Iris pigment epithelial cell (primary cell): ENCODE data around the gene ACE.
A peak's percentile ranks its signal among the peaks of the same experiment; 100 is the strongest.

Source experiments
- DNase-seq: peaks from one replicate; pipeline ENCODE4 v3.0.0-alpha.2; 2011; ENCODE audit warnings: low read depth

ACE gene

DNA sequence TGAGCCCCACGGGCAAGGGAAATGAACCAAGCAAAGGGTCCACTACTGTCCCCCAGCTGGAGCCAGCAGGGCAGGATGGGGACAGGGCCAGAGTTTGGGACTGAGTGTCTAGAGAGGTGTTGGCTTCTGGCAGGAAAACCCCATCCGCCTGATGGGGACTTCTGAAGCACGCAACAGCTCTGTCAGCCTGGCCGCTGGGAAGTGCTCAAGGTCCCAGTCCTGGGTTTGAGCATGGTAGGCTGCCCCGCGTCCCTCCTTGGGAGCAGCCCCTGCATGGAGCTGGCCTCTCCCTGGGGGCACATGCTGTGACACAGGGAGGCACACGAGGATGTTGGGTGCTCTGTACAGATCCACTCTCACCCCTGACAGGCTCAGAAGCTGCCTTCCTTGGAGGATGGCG, 14.6 kb downstream of the ACE start:
- no peak for DNase-seq

DNA sequence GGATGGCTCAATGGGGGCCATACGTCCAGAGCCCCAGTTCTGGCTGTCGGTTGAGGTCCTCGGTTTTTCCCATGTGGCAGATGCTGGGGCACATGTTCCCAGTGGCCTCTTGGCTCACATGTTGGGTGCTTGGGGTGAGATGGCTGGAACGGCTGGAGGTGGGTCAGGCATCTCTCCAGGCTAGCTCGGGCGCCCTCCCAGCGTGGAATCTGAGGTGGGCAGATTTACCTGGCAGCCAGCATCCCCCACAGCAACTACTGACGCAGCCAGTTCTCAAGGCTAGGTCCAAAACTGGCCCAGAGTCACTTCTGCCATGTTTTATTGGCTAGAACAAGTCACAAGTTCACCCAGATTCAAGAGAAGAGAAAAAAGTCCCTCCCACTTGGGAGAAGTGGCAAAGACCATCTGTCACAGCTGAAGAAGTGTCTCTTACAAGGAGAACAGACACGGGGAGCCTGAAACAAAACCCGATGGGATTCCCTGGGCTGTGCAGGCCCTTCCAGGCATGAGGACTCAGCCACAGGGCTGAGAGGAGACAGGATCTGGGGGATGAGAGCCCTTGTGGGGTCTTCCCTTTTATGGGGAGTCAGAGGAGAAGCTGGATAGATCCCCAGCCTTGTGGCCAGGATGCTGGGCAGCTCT, 15.2 kb downstream of the ACE start:
- no peak for DNase-seq

DNA sequence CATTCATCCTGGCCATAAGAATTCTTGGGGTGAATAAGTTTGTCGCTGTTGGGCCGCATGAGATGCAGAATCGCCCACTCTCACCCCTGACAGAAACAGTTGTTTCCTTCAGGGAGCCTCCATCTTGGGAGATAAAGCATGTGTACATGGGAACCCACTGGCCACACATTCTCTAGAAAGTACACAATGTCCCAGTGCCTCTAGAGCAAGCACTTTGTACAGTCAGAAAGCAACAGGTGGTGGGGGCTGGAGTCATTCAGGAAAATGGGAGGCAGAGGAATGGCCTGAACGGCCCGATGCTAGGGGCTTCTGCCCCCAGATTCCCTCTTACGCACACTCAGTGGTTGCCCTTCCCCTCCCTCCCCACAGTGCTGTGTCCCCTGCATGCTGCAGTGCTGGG, 16.1 kb downstream of the ACE start:
- no peak for DNase-seq

DNA sequence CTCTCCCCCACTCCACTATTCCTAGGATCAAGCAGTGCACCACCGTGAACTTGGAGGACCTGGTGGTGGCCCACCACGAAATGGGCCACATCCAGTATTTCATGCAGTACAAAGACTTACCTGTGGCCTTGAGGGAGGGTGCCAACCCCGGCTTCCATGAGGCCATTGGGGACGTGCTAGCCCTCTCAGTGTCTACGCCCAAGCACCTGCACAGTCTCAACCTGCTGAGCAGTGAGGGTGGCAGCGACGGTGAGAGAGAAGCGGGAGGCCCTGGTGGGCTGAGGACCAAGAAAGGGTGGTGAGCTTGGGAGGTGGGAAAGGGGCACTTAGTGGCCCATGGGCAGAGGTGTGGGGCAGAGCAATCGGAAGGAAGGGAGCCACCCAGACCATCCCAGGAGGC, 16.6 kb downstream of the ACE start:
- no peak for DNase-seq

DNA sequence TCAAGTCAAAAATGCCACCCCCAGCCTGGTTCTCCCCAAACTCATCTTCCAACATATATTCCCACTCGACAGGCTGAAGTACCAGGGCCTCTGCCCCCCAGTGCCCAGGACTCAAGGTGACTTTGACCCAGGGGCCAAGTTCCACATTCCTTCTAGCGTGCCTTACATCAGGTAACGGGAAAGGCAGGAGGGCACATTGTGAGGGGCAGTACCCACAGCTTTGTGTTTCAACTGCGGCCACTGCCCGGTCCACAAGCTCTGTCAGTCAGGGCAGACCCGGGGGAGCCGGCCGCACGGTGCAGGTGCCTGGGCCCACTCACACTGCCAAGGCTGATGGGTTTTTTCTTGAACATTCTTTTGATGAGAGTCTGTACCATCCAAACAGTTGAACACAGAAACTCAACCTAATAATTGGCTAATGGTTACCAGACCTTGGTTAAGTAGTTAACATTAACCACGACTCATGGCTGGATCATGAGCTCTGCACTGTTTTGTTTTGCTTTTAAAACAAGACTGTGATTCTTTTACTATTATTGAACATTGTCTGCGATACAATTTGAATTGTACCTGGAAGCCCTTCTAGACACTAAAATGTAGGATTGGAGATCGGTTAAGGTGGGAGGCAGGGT, 17.6 kb downstream of the ACE start:
- no peak for DNase-seq

DNA sequence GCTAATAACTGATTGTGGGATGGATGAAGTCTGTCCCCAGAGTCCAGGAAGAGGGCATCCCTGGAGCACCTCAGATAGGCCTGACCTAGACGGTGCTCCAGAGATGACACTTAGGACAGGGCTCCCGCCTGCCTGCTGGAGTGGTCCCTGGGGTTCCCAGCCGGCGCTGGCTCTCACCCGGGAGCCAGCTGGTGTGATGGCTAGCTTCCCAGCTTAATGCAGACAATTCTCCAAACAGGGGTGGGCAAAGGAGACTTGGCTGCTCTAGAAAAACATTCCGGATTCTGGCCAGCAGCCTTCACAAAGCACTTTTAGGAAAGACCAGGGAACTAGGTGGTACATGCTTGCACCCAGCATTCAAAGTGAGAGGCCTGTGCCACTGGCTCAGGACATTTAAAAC, 18.6 kb downstream of the ACE start:
- DNase-seq: no peak

DNA sequence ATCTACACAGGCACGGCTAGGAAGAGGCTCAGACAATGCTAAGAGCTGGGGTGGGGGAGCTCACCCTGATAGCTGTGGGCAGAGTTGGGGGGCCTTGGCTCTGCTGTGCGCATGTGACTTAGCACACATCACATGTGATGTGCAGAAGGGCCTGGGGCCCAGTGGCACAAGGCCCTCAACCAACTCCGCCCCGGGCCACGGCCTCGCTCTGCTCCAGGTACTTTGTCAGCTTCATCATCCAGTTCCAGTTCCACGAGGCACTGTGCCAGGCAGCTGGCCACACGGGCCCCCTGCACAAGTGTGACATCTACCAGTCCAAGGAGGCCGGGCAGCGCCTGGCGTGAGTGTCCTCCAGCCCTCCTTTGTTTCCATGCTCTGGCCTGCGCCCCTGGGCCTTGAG, 19.3 kb downstream of the ACE start:
- DNase-seq: no peak

DNA sequence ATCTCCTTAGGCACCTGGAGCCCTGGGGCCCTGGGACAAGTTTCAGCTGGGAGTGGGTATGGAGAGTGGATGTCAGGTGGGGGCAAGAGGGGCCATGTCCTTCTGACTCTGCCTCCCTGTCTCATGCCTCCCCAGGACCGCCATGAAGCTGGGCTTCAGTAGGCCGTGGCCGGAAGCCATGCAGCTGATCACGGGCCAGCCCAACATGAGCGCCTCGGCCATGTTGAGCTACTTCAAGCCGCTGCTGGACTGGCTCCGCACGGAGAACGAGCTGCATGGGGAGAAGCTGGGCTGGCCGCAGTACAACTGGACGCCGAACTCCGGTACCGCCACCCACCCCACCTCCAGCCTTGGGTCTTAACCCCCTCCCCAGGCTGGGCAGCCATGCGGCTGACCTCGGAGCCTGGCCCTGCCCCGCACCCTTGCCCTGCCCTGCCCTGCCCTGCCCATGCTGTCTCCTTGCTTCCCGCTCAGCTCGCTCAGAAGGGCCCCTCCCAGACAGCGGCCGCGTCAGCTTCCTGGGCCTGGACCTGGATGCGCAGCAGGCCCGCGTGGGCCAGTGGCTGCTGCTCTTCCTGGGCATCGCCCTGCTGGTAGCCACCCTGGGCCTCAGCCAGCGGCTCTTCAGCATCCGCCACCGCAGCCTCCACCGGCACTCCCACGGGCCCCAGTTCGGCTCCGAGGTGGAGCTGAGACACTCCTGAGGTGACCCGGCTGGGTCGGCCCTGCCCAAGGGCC, 20.0 kb downstream of the ACE start:
- no peak for DNase-seq

DNA sequence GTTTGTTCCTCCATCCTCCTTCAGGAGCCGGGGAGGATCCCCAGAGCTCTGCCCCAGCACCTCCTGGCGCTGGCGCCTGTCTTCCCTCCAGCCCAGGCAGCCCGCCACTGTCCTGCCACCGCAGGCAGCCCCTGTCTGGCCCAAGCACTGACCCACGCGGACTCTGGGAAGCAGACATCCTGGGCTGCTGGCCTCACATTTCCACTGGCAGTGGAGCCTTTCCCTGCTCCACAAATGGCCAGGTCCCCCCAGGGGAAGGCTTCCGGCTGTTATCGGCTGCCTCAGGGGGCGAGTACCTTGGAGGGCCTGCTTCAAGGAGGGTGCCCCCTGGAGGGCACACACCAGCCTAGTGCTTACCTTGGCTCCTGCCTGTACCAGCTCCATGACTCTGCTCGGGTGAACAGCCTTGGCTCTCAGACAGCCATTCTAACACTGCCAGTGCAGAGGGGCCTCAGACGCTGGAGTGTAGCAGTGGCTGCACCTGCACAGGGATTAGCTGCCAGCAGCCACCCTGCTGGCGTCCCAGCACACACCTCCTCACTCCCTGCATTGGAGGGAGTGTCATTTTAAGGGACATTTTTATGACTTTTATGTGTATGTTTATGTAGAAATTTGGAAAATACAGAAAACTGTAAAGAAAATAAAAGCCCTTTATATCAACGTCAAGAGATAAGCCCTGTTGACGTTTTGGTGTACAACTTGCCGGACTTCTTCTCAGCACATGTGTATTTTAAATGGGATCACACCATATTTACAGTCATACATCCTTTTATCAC, 21.0 kb downstream of the ACE start:
- DNase-seq: peak; percentile 19

DNA sequence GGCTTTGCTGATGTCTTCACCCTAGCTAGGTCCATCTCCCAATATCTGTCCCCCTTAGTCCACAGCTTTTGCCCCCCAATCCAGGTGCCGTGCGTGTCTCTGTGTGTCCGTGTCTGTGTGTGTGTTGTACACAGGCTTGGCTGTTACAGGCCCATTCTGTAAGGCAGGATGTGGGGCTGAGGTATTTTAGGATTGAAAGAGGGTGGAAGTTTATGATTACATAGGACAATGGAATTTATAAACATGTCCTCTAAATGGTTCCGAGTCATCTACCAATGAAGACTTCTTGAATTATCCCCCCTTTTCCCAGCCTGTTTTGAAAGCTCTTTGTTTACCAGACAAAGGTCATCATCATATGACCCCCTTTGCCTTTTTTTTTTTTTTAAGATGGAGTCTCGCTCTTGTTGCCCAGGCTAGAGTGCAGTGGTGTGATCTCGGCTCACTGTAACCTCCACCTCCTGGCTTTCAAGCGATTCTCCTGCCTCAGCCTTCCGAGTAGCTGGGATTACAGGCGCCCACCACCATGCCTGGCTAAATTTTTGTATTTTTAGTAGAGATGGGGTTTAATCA, 21.9 kb downstream of the ACE start:
- DNase-seq: peak; percentile 81

DNA sequence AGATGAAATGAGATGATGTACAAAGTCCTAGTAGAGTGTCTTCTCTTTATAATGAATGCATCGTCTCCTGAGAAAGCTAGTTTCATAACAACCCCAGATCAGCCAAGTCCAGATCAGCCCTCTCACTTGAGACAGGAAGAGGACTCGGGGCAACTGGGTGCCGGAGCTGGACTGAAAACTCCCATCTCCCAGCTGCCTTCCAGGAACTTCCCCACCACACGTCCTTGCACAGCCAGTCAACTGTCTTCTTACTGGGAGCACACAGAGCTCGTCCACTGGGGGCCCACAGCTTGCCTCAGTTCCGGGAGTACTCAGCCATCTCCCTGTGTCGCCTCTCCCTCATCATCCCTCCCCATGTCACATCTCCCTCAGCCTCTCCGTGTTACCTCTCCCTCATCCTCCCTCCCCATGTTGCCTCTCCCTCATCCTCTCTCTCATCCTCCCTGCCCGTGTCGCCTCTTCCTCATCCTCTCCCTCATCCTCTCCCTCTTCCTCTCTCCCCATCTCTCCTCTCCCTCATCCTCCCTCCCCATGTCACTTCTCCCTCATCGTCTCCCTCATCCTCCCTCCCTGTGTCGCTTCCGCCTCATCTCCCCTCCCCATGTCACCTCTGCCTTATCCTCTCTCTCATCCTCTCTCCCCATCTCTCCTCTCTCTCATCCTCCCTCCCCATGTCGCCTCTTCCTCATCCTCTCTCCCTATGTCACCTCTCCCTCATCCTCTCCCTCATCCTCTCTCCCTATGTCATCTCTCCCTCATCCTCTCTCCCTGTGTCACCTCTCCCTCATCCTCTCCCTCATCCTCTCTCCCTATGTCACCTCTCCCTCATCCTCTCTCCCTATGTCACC, 23.9 kb downstream of the ACE start:
- no peak for DNase-seq

DNA sequence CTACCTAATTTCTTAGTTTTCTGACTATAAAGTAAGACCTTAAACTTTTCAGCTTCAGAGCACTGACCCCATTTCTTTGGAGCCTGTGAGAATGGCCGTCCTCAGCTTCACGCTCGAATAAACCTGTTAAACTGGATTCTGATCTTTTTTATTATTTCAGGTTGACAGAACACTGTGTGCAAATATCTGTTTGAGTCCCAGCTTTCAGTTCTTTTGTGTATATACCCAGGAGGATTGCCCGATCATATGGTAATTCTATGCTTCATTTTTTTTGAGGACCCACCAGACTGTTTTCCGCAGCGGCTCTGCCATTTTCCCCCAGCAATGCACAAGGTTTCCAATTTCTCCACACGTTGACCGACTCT, 26.5 kb downstream of the ACE start:
- no peak for DNase-seq

DNA sequence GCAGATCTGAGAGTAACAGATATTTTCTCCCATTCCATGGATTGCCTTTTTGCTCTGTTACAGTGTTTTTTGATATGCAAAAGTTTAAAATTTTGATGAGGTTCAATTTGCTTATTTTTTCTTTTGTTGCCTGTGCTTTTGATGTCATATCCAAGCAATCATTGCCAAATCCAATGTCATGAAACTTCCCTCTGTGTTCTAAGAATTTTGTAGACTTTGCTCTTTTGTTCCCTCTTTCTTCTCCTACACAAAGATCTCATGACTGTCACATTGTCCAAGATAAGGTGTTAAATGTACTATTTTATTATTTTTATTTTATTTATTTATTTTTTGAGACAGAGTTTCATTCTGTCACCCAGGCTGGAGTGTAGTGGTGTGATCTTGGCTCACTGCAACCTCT, 27.4 kb downstream of the ACE start:
- DNase-seq: no peak

DNA sequence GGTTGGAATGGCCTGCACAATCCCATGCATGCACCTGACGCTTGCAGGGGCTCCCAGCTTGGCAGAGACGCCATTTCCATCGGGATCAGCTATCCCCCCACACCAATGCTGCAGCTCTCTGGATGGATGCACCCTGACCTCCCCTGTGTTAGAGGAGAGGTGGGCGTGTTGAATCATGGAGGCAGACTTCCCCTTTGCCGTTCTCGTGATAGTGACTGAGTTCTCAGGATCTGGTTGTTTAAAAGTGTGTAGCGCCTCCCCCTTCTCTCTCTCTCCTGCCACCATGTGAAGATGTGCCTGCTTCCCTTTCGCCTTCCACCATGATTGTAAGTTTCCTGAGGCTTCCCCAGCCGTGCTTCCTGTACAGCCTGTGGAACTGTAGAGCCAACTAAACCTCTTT, 28.5 kb downstream of the ACE start:
- DNase-seq: no peak

DNA sequence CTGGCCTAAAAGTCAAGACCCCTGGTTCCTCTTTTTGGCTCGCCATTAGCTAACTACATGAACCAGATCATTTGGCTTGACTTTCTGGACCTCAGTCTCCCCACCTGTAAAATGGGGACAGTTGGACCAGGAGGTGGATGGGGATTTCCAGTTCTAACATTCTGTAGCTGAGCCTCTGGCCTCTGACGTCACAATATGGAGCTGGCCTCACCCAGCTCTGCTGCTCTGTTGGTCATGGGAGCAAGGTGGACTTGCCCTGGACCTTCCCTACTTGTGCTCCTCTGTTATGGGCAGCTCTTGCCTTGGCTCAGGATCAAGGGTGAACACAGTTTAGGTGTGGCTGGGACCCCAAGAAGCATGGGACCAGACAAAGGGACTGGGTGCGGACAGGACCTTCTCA, 29.8 kb downstream of the ACE start:
- no peak for DNase-seq

DNA sequence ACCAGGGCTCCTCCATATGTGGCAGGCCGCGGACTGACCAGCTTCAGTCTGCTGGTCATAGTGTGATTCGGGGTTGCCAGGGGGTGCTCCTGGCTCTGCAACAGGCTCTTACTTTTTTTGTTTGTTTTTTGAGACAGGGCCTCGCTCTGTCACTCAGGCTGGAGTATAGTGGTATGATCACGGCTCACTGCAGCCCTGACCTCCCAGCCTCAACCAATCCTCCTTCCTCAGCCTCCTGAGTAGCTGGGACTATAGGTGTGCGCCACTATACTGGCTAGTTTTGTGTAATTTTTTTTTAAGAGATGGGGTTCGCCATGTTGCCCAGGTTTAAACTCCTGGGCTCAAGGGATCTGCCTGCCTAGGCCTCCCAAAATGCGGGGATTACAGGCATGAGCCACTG, 34.5 kb downstream of the ACE start:
- DNase-seq: no peak

DNA sequence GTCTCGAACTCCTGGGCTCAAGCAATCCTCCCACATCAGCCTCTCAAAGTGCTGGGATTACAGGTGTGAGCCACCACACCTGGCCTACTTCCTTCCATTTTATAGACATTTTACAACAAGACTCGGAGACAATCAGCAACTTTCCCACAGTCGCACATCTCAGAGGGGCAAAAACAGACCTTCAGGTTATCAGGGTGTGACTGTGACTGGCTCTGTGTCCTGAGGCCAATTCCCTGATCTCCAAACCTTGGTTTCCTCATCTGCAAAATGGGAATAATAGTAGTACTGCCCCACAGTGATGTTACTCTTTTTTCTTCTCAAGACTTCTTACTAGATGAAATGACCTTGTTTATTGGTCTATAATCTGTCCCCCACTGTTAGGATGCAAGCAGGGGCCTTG, 35.5 kb downstream of the ACE start:
- DNase-seq: no peak

DNA sequence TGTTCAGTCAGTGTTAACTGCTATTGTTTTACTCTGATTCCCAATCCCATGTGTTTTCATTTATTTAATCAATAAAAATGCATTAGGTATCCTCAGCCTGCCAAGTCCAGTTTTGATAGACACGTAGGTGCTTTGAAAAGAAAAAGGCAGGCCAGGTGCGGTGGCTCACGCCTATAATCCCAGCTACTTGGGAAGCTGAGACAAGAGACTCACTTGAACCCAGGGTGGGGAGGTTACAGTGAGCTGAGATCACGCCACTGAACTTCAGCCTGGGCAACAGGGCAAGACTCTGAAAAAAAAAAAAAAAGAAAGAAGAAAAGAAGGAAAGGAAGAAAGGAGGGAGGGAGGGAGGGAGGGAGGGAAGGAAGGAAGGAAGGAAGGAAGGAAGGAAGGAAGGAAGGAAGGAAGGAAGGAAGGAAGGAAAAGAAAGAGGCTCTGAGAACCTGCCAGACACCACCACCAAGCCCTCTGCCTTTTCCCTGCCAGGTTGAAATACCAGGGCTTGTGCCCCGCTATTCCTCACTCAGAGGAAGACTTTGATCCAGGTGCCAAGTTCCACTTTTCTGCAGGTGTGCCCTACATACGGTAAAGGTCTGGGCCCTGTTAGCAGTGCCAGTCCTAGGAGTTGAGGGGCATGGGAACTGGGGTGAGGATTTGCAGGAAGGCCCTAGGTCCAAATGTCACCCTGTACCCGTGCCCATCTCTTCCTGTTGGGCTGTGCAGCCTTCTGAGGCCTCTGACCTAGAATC, 36.2 kb downstream of the ACE start:
- DNase-seq: no peak

DNA sequence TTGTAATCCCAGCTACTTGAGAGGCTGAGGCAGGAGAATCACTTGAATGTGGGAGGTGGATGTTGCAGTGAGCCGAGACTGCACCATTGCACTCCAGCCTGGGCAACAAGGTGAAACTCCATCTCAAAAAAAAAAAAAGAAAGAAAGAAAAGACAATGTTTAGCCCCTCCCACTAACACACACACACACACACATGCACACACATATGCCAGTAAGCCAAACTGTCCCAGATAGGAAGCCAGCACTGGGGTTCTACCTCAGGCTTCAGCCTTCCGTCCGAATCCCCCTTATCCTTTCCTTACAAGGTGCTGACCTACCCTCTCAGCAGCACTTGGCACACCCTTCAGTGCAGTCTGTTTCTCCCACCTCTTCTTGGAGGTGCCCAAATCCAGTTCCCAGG, 37.6 kb downstream of the ACE start:
- no peak for DNase-seq

DNA sequence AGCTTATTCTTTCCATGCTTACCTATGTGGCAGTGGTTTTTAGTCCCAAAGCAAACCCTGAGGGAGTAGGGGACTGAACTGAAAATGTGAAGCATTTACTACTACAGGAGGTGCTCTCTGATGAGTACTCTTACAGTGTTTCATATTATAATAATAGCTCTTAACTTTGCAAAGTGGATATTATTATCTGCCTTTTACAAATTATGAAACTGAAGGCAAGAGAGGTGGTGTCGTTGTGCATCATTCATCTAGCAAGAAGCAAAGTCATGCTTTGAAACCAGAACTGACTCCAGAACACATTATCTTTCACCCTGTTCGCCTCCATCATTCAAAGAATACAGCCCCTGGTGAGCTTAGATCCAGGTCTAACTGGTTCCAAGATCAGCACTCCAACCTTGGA, 38.1 kb downstream of the ACE start:
- DNase-seq: no peak

DNA sequence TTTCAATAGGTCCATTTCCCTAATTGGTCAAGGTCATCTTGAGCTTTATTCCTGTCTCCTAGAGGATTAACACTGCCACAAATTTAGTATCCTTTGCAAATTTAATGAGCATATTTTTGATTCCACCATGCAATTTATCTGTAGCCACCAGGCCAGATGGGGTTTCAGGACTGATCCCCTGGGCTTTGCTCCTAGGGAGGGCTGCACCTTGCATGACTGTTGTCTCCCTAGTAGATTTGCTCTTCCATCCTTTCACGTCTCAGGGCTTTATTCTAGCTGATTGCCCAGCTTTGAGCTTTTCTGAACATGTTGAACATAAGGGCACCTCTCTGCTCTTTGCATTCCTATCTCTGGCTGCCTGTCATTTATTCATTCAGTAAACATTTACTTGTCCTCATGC, 38.6 kb downstream of the ACE start:
- no peak for DNase-seq
